ENCODE results near the gene TANK. TPM values are rescaled to one million over a fixed set of nuclear protein-coding genes. Genes with fewer than 3 reads are reported as not detected.

Gene TANK
- total RNA-seq, 1 experiment from 2014 or later, result 24.5 TPM

DNA sequence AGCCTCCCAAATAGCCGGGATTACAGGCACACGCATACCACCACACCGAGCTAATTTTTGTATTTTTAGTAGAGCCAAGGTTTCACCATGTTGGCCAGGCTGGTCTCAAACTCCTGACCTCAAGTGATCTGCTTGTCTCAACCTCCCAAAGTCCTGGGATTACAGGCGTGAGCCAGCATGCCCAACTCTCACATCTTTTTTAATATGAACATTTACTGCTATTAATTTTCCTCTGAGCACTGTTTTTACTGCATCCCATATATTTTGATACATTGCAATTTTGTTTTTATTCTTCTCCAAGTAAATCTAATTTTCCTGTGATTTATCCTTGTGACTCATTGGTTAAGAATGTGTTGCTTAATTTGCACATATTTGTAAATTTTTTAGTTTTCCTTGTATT, 9.5 kb upstream of the TANK start (continued):
- TF ChIP-seq, protein P1, sequence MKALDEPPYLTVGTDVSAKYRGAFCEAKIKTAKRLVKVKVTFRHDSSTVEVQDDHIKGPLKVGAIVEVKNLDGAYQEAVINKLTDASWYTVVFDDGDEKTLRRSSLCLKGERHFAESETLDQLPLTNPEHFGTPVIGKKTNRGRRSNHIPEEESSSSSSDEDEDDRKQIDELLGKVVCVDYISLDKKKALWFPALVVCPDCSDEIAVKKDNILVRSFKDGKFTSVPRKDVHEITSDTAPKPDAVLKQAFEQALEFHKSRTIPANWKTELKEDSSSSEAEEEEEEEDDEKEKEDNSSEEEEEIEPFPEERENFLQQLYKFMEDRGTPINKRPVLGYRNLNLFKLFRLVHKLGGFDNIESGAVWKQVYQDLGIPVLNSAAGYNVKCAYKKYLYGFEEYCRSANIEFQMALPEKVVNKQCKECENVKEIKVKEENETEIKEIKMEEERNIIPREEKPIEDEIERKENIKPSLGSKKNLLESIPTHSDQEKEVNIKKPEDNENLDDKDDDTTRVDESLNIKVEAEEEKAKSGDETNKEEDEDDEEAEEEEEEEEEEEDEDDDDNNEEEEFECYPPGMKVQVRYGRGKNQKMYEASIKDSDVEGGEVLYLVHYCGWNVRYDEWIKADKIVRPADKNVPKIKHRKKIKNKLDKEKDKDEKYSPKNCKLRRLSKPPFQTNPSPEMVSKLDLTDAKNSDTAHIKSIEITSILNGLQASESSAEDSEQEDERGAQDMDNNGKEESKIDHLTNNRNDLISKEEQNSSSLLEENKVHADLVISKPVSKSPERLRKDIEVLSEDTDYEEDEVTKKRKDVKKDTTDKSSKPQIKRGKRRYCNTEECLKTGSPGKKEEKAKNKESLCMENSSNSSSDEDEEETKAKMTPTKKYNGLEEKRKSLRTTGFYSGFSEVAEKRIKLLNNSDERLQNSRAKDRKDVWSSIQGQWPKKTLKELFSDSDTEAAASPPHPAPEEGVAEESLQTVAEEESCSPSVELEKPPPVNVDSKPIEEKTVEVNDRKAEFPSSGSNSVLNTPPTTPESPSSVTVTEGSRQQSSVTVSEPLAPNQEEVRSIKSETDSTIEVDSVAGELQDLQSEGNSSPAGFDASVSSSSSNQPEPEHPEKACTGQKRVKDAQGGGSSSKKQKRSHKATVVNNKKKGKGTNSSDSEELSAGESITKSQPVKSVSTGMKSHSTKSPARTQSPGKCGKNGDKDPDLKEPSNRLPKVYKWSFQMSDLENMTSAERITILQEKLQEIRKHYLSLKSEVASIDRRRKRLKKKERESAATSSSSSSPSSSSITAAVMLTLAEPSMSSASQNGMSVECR (CRISPR knock-in tag; IDR thresholded peaks at IDR 0.05; ENCODE audit: borderline replicate concordance), result no peak
- TF ChIP-seq, protein P2, sequence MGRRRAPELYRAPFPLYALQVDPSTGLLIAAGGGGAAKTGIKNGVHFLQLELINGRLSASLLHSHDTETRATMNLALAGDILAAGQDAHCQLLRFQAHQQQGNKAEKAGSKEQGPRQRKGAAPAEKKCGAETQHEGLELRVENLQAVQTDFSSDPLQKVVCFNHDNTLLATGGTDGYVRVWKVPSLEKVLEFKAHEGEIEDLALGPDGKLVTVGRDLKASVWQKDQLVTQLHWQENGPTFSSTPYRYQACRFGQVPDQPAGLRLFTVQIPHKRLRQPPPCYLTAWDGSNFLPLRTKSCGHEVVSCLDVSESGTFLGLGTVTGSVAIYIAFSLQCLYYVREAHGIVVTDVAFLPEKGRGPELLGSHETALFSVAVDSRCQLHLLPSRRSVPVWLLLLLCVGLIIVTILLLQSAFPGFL (CRISPR knock-in tag; IDR thresholded peaks at IDR 0.05; ENCODE audit: borderline replicate concordance), result no peak
- TF ChIP-seq, protein P3, sequence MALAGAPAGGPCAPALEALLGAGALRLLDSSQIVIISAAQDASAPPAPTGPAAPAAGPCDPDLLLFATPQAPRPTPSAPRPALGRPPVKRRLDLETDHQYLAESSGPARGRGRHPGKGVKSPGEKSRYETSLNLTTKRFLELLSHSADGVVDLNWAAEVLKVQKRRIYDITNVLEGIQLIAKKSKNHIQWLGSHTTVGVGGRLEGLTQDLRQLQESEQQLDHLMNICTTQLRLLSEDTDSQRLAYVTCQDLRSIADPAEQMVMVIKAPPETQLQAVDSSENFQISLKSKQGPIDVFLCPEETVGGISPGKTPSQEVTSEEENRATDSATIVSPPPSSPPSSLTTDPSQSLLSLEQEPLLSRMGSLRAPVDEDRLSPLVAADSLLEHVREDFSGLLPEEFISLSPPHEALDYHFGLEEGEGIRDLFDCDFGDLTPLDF (CRISPR knock-in tag; IDR thresholded peaks at IDR 0.05), result no peak
- TF ChIP-seq, protein P4, sequence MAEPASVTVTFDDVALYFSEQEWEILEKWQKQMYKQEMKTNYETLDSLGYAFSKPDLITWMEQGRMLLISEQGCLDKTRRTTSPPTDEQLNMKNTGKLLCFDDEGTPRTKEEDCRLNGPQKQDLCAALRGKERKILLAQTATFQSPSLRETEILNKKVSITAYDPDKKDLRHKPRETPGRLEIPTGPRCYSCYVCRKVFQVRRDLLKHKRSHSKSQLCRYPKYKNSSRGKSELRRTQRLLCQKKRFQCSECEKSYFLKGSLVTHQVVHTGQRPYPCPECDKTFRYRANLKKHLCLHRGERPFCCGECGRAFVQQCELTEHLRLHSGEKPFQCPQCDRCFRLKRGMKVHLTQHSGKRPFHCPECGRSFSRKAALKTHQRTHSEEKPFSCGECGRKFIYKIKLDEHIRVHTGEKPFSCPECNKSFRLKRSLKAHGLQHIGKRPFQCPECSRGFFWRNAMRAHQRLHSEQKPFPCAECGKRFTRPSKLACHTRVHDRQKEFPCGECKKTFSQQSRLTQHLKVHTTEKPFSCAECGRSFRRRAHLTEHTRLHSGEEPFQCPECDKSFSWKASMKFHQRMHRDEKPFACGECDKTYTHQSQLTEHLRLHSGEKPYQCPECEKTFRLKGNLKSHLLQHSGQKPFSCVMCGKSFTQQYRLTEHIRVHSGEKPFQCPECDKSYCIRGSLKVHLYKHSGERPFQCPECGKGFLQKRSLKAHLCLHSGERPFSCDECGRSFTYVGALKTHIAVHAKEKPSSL (CRISPR knock-in tag; conservative IDR thresholded peaks at IDR 0.05), result no peak
- TF ChIP-seq NFYB (CRISPR knock-in tag; conservative IDR thresholded peaks at IDR 0.05; ENCODE audit: low read depth) (no peak), PRRX2 (CRISPR knock-in tag; IDR thresholded peaks at IDR 0.05) (no peak)
- TF ChIP-seq, protein P5, sequence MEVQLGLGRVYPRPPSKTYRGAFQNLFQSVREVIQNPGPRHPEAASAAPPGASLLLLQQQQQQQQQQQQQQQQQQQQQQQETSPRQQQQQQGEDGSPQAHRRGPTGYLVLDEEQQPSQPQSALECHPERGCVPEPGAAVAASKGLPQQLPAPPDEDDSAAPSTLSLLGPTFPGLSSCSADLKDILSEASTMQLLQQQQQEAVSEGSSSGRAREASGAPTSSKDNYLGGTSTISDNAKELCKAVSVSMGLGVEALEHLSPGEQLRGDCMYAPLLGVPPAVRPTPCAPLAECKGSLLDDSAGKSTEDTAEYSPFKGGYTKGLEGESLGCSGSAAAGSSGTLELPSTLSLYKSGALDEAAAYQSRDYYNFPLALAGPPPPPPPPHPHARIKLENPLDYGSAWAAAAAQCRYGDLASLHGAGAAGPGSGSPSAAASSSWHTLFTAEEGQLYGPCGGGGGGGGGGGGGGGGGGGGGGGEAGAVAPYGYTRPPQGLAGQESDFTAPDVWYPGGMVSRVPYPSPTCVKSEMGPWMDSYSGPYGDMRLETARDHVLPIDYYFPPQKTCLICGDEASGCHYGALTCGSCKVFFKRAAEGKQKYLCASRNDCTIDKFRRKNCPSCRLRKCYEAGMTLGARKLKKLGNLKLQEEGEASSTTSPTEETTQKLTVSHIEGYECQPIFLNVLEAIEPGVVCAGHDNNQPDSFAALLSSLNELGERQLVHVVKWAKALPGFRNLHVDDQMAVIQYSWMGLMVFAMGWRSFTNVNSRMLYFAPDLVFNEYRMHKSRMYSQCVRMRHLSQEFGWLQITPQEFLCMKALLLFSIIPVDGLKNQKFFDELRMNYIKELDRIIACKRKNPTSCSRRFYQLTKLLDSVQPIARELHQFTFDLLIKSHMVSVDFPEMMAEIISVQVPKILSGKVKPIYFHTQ (CRISPR knock-in tag; IDR thresholded peaks at IDR 0.05), result no peak

DNA sequence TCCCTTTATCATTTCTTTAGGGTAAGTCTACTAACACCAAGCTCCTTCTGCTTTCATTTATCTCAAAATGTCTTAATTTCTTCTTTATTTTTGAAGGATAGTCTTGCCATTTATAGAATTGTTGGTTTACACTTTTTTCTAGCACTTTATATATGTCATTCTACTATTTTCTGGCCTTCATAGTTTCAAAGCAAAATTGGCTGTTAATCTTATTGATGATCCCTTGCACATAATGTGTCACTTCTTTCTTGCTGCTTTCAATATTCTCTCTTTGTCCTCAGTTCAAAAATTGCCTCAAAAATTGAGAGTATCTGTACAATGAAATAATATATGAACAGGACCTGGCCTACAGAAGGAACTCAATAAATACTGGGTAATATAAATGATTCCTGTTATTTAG, 7.9 kb upstream of the TANK start:
- TF ChIP-seq ZNF317 (CRISPR knock-in tag; IDR thresholded peaks at IDR 0.05; ENCODE audit: borderline replicate concordance, low read depth), result peak; percentile 93
- TF ChIP-seq, protein P6, sequence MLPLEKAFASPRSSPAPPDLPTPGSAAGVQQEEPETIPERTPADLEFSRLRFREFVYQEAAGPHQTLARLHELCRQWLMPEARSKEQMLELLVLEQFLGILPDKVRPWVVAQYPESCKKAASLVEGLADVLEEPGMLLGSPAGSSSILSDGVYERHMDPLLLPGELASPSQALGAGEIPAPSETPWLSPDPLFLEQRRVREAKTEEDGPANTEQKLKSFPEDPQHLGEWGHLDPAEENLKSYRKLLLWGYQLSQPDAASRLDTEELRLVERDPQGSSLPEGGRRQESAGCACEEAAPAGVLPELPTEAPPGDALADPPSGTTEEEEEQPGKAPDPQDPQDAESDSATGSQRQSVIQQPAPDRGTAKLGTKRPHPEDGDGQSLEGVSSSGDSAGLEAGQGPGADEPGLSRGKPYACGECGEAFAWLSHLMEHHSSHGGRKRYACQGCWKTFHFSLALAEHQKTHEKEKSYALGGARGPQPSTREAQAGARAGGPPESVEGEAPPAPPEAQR (CRISPR knock-in tag; IDR thresholded peaks at IDR 0.05), result no peak
- Mint-ChIP-seq H3K27me3 (ENCODE audit: low read depth) (no peaks in the 10 kb centered on the region), H3K4me1 (no peaks in the 10 kb centered on the region), H3K9me3 (peaks cover 58% of the 10 kb centered on the region), H3K27ac (no peak overlapping the region), H3K36me3 (peaks cover 37% of the 10 kb centered on the region), H3K4me3 (no peak overlapping the region)
- ChIA-PET CTCF (no interaction called here), POLR2A (no interaction called here)
- ATAC-seq (no peak), DNase-seq (ENCODE audit: low spot score) (no peak)

Measured in WTC11 (cell line).